Measurements from ENCODE around the gene BDNF.

DNA sequence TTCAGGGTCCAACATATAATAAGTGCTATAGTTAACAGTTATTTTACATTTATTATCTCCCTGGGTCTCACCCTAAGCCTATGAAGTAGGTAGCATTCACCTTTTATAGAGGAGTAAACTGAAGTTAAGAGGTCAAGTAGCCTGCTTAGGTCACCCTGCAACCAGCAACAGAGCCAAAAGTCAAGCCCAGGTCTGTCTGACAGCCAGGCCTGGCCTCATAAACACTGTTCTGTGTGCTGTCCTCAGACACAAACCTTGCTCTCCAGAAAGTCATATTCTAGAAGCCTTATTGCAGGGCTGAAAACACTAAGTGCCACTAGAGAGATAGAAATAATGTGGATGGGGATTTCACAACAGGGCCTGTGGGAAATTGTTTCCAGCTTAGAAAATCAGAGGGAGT is 59.3 kb downstream of the BDNF start:
- TF ChIP-seq CTCF (IDR thresholded peaks at IDR 0.05) (no peak), POLR2A (IDR thresholded peaks at IDR 0.05) (no peak)

Measured in lower leg skin (tissue), 3 donors.